ENCODE measurements around the gene ROR1. TPM values are rescaled to one million over a fixed set of nuclear protein-coding genes. Genes with fewer than 3 reads are reported as not detected.

Gene ROR1
- total and polyA plus RNA-seq, 9 of the 15 experiments (the other 6 are each of a cell fraction or from before 2014, with no cell fraction given), result 0.02 TPM; not detected in 8

- no peak overlapping the region for H3K9ac ChIP-seq (ENCODE audit: insufficient read depth in 1 of 2, low read depth in 2 of 2, low read length in 2 of 2)
- H3K36me3 ChIP-seq (ENCODE audit: control insufficient read depth, insufficient read depth, low read length), result no peaks in the 10 kb centered on the region
- 0% methylated on average over 7 of the region's 7 CpGs for WGBS (ENCODE audit: insufficient coverage, low coverage, missing lambda C conversion rate)
- no peak overlapping the region for H2AFZ ChIP-seq (ENCODE audit: low read depth, low read length)
- H3K4me2 ChIP-seq (ENCODE audit: insufficient read depth, low read length), result no peak overlapping the region
- no TSS peak for BruUV-seq (replicated peaks)
- ChIA-PET POLR2A (no interaction called here), CTCF (ENCODE audit: low intra/inter-chr PET ratio) (no interaction called here)
- H3K79me2 ChIP-seq (ENCODE audit: control insufficient read depth, insufficient read depth, low read length), result no peaks in the 10 kb centered on the region
- H3K9me1 ChIP-seq (ENCODE audit: control insufficient read depth, insufficient read depth, low read length), result no peaks in the 10 kb centered on the region
- H3K27me3 ChIP-seq (ENCODE audit: control insufficient read depth in 2 of 2, insufficient read depth in 2 of 2, low read length in 2 of 2), result no peaks in the 10 kb centered on the region
- intact Hi-C loops (cut with micrococcal nuclease), result no loop called here
- DNase-seq (ENCODE audit: extremely low read depth in 1 of 4, low spot score in 3 of 4) (peak in 2 of 4 experiments; percentile 6 to 11), ATAC-seq (no peak), FAIRE-seq (no peak)
- no peak overlapping the region for H3K27ac ChIP-seq (ENCODE audit: extremely low read depth, low read depth, low read length)
- no peak overlapping the region for H3K4me3 ChIP-seq
- no peaks in the 10 kb centered on the region for H3K4me1 ChIP-seq (replicated peaks in 1 of 2; ENCODE audit: control insufficient read depth in 2 of 2, insufficient read depth in 2 of 2, low read length in 2 of 2)
- no peaks in the 10 kb centered on the region for H3K9me3 ChIP-seq (replicated peaks; ENCODE audit: control insufficient read depth, insufficient read depth, low read depth, low read length)
- H4K20me1 ChIP-seq (replicated peaks; ENCODE audit: control insufficient read depth, insufficient read depth, low read length), result no peaks in the 10 kb centered on the region
- in situ Hi-C loops (cut with MboI), result no loop called here
- TF ChIP-seq HNRNPH1 (optimal IDR thresholded peaks at IDR 0.05; ENCODE audit: low read depth, low read length) (no peak), IFI16 (CRISPR knock-in tag; IDR thresholded peaks at IDR 0.05) (no peak), TCF3 (CRISPR knock-in tag; IDR thresholded peaks at IDR 0.05) (peak; percentile 40; the same call in 1 of the 2 replicates), BRD4 (IDR thresholded peaks at IDR 0.05) (no peak), MAFF (IDR thresholded peaks at IDR 0.05; ENCODE audit: low read length) (no peak), ESRRA (IDR thresholded peaks at IDR 0.05; ENCODE audit: borderline replicate concordance, low read depth) (no peak), ARID1B (IDR thresholded peaks at IDR 0.05) (0 out of 2 replicates have a peak, but pooled peaks have one; percentile 9), MAX (CRISPR knock-in tag; IDR thresholded peaks at IDR 0.05) (no peak), CREB3L1 (IDR thresholded peaks at IDR 0.05; ENCODE audit: borderline replicate concordance, low read depth) (no peak), GABPB2 (CRISPR knock-in tag; conservative IDR thresholded peaks at IDR 0.05) (no peak), CHD1 (IDR thresholded peaks at IDR 0.05; ENCODE audit: low read length) (no peak), MAFG (tag; conservative IDR thresholded peaks at IDR 0.05) (no peak), ZNF79 (CRISPR knock-in tag; IDR thresholded peaks at IDR 0.05; ENCODE audit: low read depth) (no peak), NFE2L1 (tag; IDR thresholded peaks at IDR 0.05; ENCODE audit: borderline replicate concordance, low read depth) (no peak), ZNF3 (CRISPR knock-in tag; IDR thresholded peaks at IDR 0.05) (no peak), ZNF224 (CRISPR knock-in tag; IDR thresholded peaks at IDR 0.05) (no peak), VEZF1 (CRISPR knock-in tag; IDR thresholded peaks at IDR 0.05) (no peak), CBFA2T3 (IDR thresholded peaks at IDR 0.05) (peak; percentile 61), ZNF449 (CRISPR knock-in tag; IDR thresholded peaks at IDR 0.05) (no peak), TEAD4 (IDR thresholded peaks at IDR 0.05; ENCODE audit: low read length) (0 out of 2 replicates have a peak, but pooled peaks have one; percentile 36), TEAD4 (CRISPR knock-in tag; IDR thresholded peaks at IDR 0.05; ENCODE audit: borderline replicate concordance) (no peak)
Observed at GRCh38 chr1:63973005-63973419, 199.2 kb downstream of the ROR1 start.
